HG03045 (cell line): ENCODE results near the gene ZFAND4.
A peak's percentile ranks its signal among the peaks of the same experiment; 100 is the strongest.
"Not testable (repeated sequence)": the region's sequence is repeated elsewhere in the genome, so short reads cannot be mapped to it uniquely, and the experiment has no call there.

Source experiments
- ATAC-seq: cut with Tn5 transposase; IDR thresholded peaks from one replicate; pipeline ENCODE4 v1.9.1; 2021; ENCODE audit warnings: mild to moderate bottlenecking, moderate library complexity; ENCODE audit not compliant: unreplicated experiment

The ZFAND4 gene

GRCh38 chr10:45672181-45673073 lies at the start of gene ZFAND4:
ZFAND4 (minus strand) TSS chr10:45672772; CDS start chr10:45663725, 9,047 bp downstream.
- peak; percentile 96 for ATAC-seq

GRCh38 chr10:45721503-45721902 lies 48.9 kb upstream of the ZFAND4 start:
- ATAC-seq = not testable (repeated sequence)

DNA sequence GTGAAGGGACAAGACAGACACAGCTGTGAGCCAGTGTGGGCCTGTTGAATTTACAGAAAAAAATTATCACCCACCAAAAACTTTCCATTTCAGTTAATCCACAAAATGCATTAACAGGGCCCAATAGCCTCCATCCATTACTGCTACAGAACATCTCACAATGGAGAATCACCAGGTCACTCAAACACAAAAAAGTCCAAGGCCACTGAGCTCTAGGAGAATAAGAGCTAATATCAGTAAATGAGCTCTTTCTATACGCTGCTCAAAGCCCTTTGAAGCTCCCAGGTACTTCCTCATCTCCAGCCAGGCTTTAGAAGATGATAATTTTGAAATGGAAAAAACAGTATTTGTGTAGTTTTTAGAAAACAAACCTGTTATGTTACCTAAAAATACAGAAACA lies 45.1 kb upstream of the ZFAND4 start:
- not testable (repeated sequence) for ATAC-seq

DNA sequence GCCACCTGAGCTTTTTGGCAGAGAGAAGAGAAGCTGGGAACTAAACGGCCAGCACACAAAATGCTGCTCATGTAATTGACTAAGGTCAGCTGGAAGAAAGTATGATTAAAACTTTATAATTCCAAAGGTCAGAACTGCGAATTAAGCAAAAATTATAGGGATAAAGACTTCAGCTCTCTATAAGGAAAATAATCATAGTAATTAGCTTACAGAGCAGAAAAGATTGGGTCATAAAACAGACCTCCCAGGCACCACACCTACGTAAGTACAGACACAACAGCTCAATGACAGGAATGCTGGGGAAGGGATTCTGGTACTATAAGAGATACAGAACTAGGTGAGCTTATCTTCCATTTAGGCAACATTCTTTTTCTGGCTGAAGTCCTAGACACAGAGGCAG lies 44.5 kb upstream of the ZFAND4 start:
- not testable (repeated sequence) for ATAC-seq

GRCh38 chr10:45711223-45711622 lies 38.7 kb upstream of the ZFAND4 start:
- ATAC-seq = not testable (repeated sequence)

DNA sequence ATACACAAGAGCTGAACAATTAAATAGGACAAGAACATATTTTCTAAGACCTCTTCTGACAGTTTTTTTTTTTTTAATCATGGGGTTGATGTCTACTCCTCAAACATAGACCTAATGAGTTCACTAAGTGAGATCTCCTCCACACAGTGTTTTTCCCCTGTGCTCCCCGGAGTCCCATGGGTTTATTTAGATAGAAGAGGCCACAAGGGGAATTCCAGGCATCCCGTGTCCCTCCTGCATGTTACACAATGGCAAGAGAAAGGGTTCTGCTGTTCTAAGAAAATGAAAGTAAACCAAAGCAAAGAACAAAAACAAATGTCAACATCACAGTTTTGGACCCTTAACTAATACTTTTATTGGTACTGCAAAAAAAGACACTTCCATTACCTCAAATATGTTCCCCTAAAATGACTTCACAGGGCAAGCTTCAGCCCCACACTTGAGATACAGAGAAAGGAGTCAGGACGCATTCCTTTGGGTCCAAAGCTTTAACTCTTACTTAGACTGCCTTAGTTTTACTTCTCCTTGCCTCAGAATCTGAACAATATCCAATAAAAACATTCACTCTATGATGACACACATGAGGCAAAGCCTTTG lies 37.7 kb upstream of the ZFAND4 start:
- peak; percentile 87 for ATAC-seq

DNA sequence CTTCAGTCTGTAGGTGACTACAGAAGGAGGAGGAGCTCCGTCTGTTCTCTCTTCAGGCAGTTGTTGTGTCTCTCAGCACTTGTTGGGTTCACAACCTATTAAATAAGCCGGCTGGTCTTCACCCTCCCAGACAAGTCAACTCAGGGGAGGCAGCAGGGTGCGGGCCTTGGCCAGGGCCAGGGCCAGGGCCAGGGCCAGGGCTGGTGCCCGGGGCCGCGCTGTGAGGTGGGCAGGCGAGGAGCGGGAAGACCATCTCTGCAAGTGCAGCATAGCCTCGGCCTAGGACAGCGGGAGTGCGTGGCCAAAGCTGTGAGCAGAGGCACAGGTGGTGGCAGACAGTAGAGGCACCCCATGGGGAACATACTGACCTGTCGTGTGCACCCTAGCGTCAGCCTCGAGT lies 5.9 kb upstream of the ZFAND4 start:
- ATAC-seq = not testable (repeated sequence)

- no peak for ATAC-seq
Measured at GRCh38 chr10:45675388-45675787, 2.8 kb upstream of the ZFAND4 start.

DNA sequence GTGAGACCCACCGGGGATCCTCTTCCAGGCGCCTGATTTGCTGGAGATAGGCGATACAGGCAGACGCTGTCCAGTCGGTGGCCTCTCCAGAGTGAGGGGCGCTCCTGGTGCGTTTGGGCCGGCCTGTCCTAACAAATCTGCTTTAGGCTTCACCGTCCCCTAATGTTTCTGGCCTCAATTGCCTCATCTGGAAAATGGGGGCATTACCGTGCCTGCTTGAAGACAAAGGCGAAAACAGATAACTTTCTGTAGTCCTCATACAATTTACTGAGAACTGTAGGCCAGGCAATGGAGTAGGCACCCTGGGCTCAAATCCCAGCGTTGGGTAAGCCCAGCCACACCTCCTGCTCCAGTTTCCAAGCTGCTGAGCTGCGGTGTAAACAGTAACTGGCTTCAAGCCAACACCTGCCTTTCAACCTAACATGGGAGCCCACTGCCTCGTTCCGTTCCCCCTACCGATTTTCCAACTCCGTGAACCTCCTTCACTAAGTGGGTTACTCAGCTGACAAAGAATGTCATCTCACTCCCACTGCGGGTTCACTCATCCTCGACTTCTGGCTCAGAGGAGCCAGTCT lies 589 bp upstream of the ZFAND4 start:
- no peak for ATAC-seq

GRCh38 chr10:45671300-45671699 lies 1.3 kb downstream of the ZFAND4 start:
- ATAC-seq = not testable (repeated sequence)

DNA sequence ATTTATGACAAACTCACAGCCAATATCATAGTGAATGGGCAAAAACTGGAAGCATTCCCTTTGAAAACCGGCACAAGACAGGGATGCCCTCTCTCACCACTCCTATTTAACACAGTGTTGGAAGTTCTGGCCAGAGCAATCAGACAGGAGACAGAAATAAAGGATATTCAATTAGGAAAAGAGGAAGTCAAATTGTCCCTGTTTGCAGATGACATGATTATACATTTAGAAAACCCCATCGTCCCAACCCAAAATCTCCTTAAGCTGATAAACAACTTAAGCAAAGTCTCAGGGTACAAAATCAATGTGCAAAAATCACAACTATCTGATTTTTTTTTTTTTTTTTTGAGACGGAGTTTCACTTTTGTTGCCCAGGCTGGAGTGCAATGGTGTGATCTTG lies 2.7 kb downstream of the ZFAND4 start:
- ATAC-seq = not testable (repeated sequence)

- ATAC-seq = no peak
Measured at GRCh38 chr10:45660876-45661411, 11.6 kb downstream of the ZFAND4 start.

- ATAC-seq = no peak
Measured at GRCh38 chr10:45657033-45657926, 15.3 kb downstream of the ZFAND4 start.

DNA sequence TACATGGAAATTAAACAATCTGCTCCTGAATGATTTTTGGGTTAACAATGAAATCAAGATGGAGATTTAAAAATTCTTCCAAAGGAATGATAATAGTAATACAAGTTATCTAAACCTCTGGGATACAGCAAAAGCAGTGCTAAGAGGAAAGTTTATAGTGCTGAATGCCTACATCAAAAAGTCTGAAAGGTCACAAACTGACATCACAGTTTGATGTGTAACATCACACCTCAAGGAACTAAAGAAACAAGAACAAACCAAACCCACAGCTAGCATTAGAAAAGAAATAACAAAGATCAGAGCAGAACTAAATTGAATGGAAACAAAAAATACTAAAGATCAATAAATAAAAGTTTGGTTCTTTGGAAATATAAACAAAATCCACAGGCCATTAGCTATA lies 17.4 kb downstream of the ZFAND4 start:
- ATAC-seq = no peak

GRCh38 chr10:45654753-45655141 lies 17.8 kb downstream of the ZFAND4 start:
- not testable (repeated sequence) for ATAC-seq

DNA sequence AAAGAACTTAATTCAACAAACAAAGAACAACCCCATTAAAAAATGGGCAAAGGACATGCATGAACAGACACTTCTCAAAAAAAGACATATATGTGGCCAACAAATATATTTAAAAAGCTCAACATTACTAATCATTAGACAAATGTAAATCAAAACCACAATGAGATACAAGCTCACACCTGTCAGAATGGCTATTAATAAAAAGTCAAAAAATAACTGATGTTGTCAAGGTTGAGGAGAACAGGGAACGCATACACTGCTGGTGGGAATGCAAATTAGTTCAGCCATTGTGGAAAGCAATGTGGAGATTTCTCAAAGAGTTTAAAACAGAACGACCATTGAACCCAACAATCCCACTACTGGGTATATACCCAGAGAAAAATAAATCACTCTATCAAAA lies 19.1 kb downstream of the ZFAND4 start:
- no peak for ATAC-seq

DNA sequence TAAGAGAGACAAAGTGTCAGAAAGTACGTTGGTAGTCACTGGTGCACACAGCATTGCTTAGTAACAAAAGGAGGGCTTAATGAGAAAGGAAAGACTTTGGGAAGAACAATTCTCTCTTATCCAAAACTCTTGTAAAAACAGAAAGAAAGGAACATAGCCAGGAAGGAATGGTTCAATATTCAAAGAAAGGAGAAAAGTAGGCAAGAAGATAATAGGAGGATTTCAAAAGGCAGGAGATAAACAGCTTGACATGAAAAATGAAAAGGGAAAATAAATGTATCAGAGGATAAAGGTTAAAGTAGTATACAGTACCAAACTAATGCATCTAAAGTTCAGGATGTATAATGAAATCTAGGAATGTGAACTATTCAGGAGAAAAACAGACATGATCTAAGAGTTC lies 20.1 kb downstream of the ZFAND4 start:
- ATAC-seq = no peak

DNA sequence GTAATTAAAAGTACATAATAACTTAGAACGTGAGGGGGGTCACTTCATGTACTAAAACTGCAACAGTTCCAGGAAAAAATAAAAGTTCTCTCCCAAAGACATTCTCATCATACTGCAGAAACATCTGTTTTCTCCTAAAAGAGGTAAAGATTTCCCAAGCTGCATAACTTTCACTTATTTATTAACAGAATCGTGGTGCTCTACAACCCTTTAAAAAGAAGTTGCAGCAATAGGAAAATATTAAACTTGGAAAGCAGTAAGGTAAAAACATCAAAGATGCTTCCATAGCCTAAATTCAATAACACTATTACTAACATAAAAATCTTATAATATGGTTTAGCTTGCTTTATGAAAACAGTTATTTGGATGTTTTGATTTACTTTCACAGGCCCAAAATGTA lies 23.3 kb downstream of the ZFAND4 start:
- ATAC-seq = no peak

DNA sequence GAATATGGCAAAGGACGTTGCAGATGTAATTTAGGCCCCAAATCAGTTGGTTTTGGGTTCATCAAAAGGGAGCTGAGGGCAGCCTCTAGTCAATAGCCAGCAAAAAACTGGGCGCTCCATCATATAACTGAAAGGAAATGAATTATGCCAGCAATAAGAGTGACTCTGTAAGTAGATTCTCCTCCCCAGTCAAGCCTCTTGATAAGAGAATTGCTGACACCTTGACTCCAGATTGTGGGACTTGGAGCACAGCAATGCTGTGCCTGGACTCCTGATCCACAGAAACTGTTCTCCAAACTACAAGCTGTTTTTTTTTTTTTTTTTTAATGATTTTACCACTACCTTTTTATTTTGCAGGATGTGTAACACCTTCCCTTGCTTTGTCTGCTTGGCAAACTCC lies 25.5 kb downstream of the ZFAND4 start:
- ATAC-seq = no peak

DNA sequence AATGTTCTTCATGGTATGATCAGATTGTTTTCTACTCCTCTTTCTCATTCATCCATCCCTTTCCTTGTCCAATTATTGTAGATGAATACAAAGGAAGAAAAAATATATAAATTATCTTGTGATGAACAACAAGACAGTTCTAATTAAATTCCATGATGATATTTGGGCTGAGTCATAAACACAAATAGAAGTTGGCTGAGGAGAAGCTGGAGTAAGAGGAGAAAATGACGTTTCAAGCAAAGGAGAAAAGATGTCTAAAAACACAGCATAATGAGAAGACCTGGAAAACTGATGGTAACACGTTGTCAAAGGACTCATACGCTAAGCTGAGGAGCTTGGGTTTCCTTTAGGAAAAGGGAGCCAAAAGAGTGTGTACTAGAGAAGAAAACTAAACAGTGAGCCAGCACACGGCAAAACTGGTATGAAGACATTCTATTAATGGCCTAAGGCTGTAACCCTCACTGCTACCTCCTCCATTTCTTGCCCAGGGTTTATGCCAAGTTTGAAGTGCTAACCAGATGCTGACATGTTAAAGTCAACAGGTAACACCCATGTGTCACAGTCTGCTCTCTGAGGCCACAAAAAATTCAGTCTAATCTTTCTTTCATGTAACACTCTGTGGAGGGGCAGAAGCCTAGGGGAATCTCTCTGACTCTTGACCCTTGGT lies 26.1 kb downstream of the ZFAND4 start:
- no peak for ATAC-seq
